Fibroblast of pulmonary artery (primary cell): ENCODE data around the gene MOB3B.

Experiments
- DNase-seq: peaks from one replicate; pipeline ENCODE4 v3.0.0-alpha.2; 2010; ENCODE audit warnings: low read depth
- H3K4me3 ChIP-seq: replicated peaks from 2 replicates; pipeline ENCODE4 v1.5.1; 2011; ENCODE audit warnings: low read depth, mild to moderate bottlenecking, control low read depth, low read length, moderate library complexity
- CTCF ChIP-seq: IDR thresholded peaks from 2 replicates; pipeline ENCODE4 v1.5.1; 2011; ENCODE audit warnings: mild to moderate bottlenecking, control low read depth, low read length, inconsistent platforms; ENCODE audit errors: missing control alignments

MOB3B gene

GRCh38 chr9:27429436-27429835 lies 100.2 kb downstream of the MOB3B start:
- no peak for TF ChIP-seq CTCF
- no peak overlapping the region for H3K4me3 ChIP-seq
- DNase-seq = no peak

GRCh38 chr9:27428551-27428950 lies 101.1 kb downstream of the MOB3B start:
- no peak for DNase-seq
- no peak for TF ChIP-seq CTCF
- no peak overlapping the region for H3K4me3 ChIP-seq

GRCh38 chr9:27427272-27427643 lies 102.4 kb downstream of the MOB3B start:
- H3K4me3 ChIP-seq = no peak overlapping the region
- TF ChIP-seq CTCF = no peak
- DNase-seq = peak; percentile 32

GRCh38 chr9:27426511-27427271 lies 102.9 kb downstream of the MOB3B start:
- no peak for DNase-seq
- H3K4me3 ChIP-seq = no peak overlapping the region
- TF ChIP-seq CTCF = no peak

GRCh38 chr9:27425827-27426510 lies 103.6 kb downstream of the MOB3B start:
- DNase-seq = no peak
- TF ChIP-seq CTCF = no peak
- H3K4me3 ChIP-seq = no peak overlapping the region

- no peak for DNase-seq
Measured at GRCh38 chr9:27423915-27424710, 105.5 kb downstream of the MOB3B start.

More at GRCh38 chr9:27423915-27424710, 105.5 kb downstream of the MOB3B start:
- TF ChIP-seq CTCF = no peak
- no peak overlapping the region for H3K4me3 ChIP-seq
